Panc1 (cell line): ENCODE measurements around the gene GULP1. TPM values are rescaled to one million over a fixed set of nuclear protein-coding genes. Genes with fewer than 3 reads are reported as not detected.

Source experiments
- ATAC-seq: fragments of 200-7000 bp; cut with Tn5 transposase; 2 replicates; pipeline ENCODE4 v1.9.1; 2020; ENCODE audit warnings: mild to moderate bottlenecking, moderate library complexity
- BruUV-seq: library from RNA; stranded (reverse); fragments of 400-500 nt; replicated peaks from 2 replicates; lab custom pipeline; 2021; lab: Mats Ljungman, UMichigan
- CTCF ChIA-PET: fragments of 300-600 bp; sonication (Branson Sonifier 250); formaldehyde crosslinking; loops from one replicate; lab custom pipeline; 2022; ENCODE audit warnings: antibody characterized with exemption; lab: Charles Lee
- POLR2A ChIA-PET: fragments of 300-600 bp; sonication (Branson Sonifier 250); formaldehyde crosslinking; loops from one replicate; lab custom pipeline; 2022; ENCODE audit warnings: antibody characterized with exemption; lab: Charles Lee
- DNase-seq: peaks from one replicate; pipeline ENCODE4 v3.0.0-alpha.2; 2010; ENCODE audit warnings: low read depth, low spot score
- H3K27ac ChIP-seq: 2 replicates; pipeline ENCODE4 v1.5.1; 2011; ENCODE audit warnings: mild to moderate bottlenecking, low read length, inconsistent platforms
- H3K27me3 ChIP-seq: fragments of 200-500 bp; sonication (Bioruptor generic); 2 replicates; pipeline ENCODE4 v1.6.0; 2014; ENCODE audit warnings: low read length, inconsistent platforms; ENCODE audit not compliant: control insufficient read depth, insufficient read depth
- H3K36me3 ChIP-seq: fragments of 200-500 bp; sonication (Bioruptor generic); 2 replicates; pipeline ENCODE4 v1.5.1; 2014; ENCODE audit warnings: inconsistent platforms, mild to moderate bottlenecking, low read length, moderate library complexity; ENCODE audit not compliant: control insufficient read depth, insufficient read depth
- H3K4me1 ChIP-seq: 2 replicates; pipeline ENCODE4 v1.5.1; 2011; ENCODE audit warnings: inconsistent platforms, mild to moderate bottlenecking, low read length, moderate library complexity; ENCODE audit not compliant: control insufficient read depth, insufficient read depth
- H3K4me3 ChIP-seq, 2 experiments: 2 replicates each; pipeline ENCODE4 v1.5.1; 2011 to 2012; ENCODE audit warnings: low read depth in 2 of 2, low read length in 2 of 2, mild to moderate bottlenecking in 2 of 2, inconsistent platforms in 1 of 2, moderate library complexity in 1 of 2
- H3K9me3 ChIP-seq: fragments of 200-500 bp; sonication (Bioruptor generic); 2 replicates; pipeline ENCODE4 v1.5.1; 2014; ENCODE audit warnings: low read depth, mild to moderate bottlenecking, inconsistent platforms, low read length, moderate library complexity; ENCODE audit not compliant: control insufficient read depth, insufficient read depth
- CTCF ChIP-seq: fragments of 450-650 bp; IDR thresholded peaks from 2 replicates; pipeline ENCODE4 v1.5.1; 2017; ENCODE audit warnings: mild to moderate bottlenecking
- POLR2AphosphoS5 ChIP-seq: IDR thresholded peaks from 2 replicates; pipeline ENCODE4 v1.6.1; 2012; ENCODE audit warnings: mild to moderate bottlenecking, low read depth, low read length, moderate library complexity
- REST ChIP-seq, 2 experiments: IDR thresholded peaks; 2 replicates each; pipeline ENCODE4 v1.6.1; 2011 to 2012; ENCODE audit warnings: low read depth in 2 of 2, control low read depth in 1 of 2, low read length in 1 of 2, mild to moderate bottlenecking in 1 of 2, moderate library complexity in 1 of 2; ENCODE audit not compliant: insufficient read depth in 1 of 2
- SIN3A ChIP-seq: IDR thresholded peaks from 2 replicates; pipeline ENCODE4 v1.6.1; 2012; ENCODE audit warnings: low read depth, mild to moderate bottlenecking, low read length, moderate library complexity, borderline replicate concordance; ENCODE audit not compliant: insufficient read depth
- TCF7L2 ChIP-seq: IDR thresholded peaks from 2 replicates; pipeline ENCODE4 v1.6.1; 2011; ENCODE audit warnings: mild to moderate bottlenecking, low read depth, low read length, inconsistent platforms
- in situ Hi-C: cut with HindIII; loops from 2 replicates; pipeline ENCODE4 v1.10.0; 2016; ENCODE audit warnings: low sequenced_read_pairs, low pct_unique_long_range_greater_than_20kb
- intact Hi-C: fragments of 100-400 bp; cut with micrococcal nuclease; formaldehyde crosslinking; loops from one replicate; pipeline ENCODE4 v1.10.0; 2022; ENCODE audit not compliant: unreplicated experiment
- total RNA-seq: library from RNA; stranded (reverse); gene quantifications from one replicate; pipeline ENCODE4 v1.2.1, GENCODE V29; 2021; ENCODE audit not compliant: unreplicated experiment

Gene GULP1
- total RNA-seq, 1 experiment from 2014 or later = 51.5 TPM

GRCh38 chr2:188278388-188279092 is 13.1 kb upstream of the GULP1 start:
- H3K27me3 ChIP-seq = no peaks in the 10 kb centered on the region
- DNase-seq (no peak), ATAC-seq (no peak)
- CTCF ChIA-PET = no interaction called here
- no peak for TF ChIP-seq REST (IDR thresholded peaks at IDR 0.05; ENCODE audit: insufficient read depth in 1 of 2, low read depth in 2 of 2, low read length in 1 of 2)
- no peak for TF ChIP-seq POLR2AphosphoS5
- TF ChIP-seq CTCF = no peak
- TF ChIP-seq TCF7L2 = no peak
- no peak for TF ChIP-seq SIN3A
- no peaks in the 10 kb centered on the region; the same call in 1 of the 2 replicates for H3K9me3 ChIP-seq
- in situ Hi-C loops = no loop called here
- H3K4me1 ChIP-seq = no peaks in the 10 kb centered on the region
- peak overlapping the region; percentile 26; the same call in 1 of the 2 replicates for H3K27ac ChIP-seq
- no TSS peak for BruUV-seq
- intact Hi-C loops = no loop called here
- POLR2A ChIA-PET = no interaction called here
- no peak overlapping the region for H3K4me3 ChIP-seq
- H3K36me3 ChIP-seq = no peaks in the 10 kb centered on the region

- Histone ChIP-seq H3K4me3 (no peak overlapping the region), H3K27me3 (no peaks in the 10 kb centered on the region), H3K27ac (peak overlapping the region; percentile 26; the same call in 1 of the 2 replicates), H3K36me3 (no peaks in the 10 kb centered on the region), H3K4me1 (no peaks in the 10 kb centered on the region), H3K9me3 (no peaks in the 10 kb centered on the region; the same call in 1 of the 2 replicates)
- intact Hi-C loops = no loop called here
- TF ChIP-seq REST (IDR thresholded peaks at IDR 0.05; ENCODE audit: insufficient read depth in 1 of 2, low read depth in 2 of 2, low read length in 1 of 2) = no peak
- TF ChIP-seq SIN3A = no peak
- TF ChIP-seq TCF7L2 = no peak
- TF ChIP-seq POLR2AphosphoS5 = no peak
- no peak for TF ChIP-seq CTCF
- no peak for ATAC-seq
- DNase-seq = no peak
- CTCF ChIA-PET = no interaction called here
- no TSS peak for BruUV-seq
- in situ Hi-C loops = no loop called here
- POLR2A ChIA-PET = no interaction called here
Measured at GRCh38 chr2:188279093-188279445, 12.6 kb upstream of the GULP1 start.
